ENCODE results near the gene TCEANC2.
"Not testable (repeated sequence)": the region's sequence is repeated elsewhere in the genome, so short reads cannot be mapped to it uniquely, and the experiment has no call there.

The TCEANC2 gene

GRCh38 chr1:54028306-54029251, 24.8 kb upstream of the TCEANC2 start:
- no peak for DNase-seq

DNA sequence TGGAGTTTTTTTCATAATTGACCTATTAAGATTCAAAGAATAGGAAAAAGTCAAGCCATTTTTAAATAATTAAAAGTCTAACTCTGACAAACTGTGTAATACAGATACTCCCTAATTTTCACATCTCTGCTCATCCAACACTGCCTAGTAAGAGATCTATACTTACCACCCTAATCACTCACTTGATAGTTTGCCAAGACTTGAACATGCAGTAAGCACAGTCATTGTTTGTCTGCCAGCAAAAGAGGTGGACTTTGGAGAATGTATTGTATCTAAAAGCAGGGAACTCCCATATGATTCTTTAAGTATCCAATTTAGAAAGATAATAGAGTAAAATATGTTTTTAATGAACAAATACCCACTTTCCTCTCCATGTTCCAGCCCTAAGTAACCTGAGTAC, 15.9 kb upstream of the TCEANC2 start:
- no peak for DNase-seq

DNA sequence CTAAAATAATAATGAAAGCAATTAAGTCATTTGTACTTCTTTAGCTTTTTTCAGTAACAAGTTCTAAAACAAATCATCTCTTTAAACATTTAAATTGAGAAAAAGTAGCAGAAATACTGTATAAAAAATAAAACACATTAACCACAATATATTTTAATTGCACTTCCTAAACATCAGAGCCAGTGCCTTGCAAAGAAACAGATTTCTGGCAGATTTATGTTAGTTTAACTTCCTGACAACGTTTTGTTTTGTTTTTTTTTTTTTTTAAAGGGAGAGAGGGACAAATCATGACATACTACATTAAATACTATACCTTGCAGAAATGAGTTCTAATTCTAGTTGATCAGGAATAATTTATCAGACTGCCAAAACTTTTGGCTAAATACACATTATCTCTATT, 11.6 kb upstream of the TCEANC2 start:
- DNase-seq = no peak

- no peak for DNase-seq
These were observed 7.9 kb upstream of the TCEANC2 start for GRCh38 chr1:54045496-54045895.

DNA sequence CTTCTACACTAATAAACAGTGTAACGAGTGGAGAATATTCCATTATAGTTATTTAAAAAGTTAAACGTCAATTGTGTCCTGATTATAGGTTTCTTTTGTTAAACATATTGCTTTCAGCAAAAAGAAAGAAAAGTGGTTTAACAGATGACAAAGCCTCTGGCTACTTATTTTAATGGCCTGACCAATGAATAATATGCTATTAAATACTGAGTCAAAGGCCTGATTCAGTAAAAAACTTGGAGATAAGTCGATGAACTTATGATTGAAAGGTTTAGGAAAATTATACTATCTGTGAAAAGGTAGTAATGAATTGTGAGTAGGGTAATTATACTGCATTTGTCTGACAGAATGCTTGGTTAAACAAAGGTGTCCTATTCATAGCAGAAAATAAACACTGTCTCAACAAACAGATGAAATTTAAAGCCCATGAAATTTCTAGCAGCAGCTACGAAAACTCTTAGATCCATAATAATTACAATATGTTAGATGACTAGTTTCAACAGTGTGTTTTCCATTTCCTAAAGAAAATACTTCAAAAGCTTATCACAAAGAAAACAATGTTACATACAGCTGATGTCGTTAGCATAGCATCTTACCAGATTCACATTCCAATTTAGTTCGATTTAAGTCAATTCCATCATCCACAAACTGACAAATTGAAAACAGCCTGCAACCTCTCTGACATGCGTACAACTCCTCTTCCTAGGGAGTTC, 6.6 kb upstream of the TCEANC2 start:
- DNase-seq = no peak

GRCh38 chr1:54047384-54048305, 5.8 kb upstream of the TCEANC2 start:
- no peak for DNase-seq

DNA sequence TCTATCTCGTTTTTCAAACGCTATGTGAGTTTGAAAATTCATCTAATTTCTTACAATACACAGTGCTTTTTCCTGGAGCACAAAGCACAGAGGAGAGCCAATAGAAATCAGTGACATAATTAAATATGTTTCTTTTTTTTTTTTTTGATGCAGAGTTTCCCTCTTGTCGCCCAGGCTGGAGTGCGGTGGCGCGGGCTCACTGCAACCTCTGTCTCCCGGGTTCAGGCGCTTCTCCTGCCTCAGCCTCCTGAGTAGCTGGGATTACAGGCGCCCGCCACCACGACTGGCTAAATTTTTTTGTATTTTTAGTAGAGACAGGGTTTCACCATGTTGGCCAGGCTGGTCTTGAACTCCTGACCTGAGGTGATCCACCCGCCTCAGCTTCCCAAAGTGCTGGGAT, 3.0 kb upstream of the TCEANC2 start:
- not testable (repeated sequence) for DNase-seq

DNA sequence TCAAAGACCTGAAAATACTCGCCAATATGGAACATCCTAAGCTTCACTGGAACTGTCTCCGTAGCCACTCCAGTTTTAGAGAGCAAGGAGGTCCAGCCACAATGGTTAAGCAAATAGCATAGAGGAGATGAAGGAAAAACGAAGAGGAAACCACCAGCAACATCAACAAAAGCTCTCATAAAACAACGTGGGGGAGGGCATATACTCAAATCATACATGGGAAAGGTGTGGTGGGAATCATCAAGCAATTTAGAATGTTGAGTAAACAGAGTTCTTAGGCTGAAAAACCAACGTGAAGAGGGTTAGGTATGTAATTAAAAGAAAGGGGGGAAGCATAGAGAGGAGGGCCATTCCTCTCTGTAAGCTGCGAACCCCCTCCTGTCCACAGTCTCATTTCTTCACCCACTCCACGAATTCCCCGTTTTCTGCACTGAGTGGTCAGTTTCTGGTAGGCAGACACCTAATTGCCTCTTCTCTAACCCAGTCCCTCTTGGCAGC, 1.4 kb upstream of the TCEANC2 start:
- no peak for DNase-seq

- no peak for DNase-seq
These were observed 926 bp upstream of the TCEANC2 start for GRCh38 chr1:54052431-54052933.

- DNase-seq = no peak
These were observed 483 bp downstream of the TCEANC2 start for GRCh38 chr1:54053745-54054437.

- no peak for DNase-seq
These were observed 986 bp downstream of the TCEANC2 start for GRCh38 chr1:54054438-54054749.

DNA sequence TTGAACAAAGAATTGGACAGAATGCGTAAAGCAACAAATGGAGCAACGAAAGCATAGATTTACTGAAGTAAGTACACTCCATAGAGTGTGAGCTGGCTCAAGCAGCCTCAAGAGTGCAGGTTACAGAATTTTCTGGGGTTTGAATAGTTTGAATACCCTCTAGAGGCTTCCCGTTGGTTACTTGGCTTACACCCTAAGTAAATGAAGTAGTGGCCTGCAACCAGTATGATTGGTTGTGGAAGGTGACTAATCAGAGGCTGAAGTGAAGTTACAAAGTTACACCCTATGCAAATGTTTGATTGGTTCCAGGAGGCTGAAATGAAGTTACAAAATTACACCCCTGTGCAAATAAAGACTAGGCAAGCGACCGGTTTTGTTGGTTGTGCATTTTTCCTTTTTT, 10.9 kb downstream of the TCEANC2 start:
- no peak for DNase-seq

GRCh38 chr1:54069791-54070170, 16.4 kb downstream of the TCEANC2 start:
- no peak for DNase-seq

GRCh38 chr1:54070171-54070837, 16.9 kb downstream of the TCEANC2 start:
- peak; percentile 21 for DNase-seq

GRCh38 chr1:54077359-54077758, 24.0 kb downstream of the TCEANC2 start:
- DNase-seq = no peak

DNA sequence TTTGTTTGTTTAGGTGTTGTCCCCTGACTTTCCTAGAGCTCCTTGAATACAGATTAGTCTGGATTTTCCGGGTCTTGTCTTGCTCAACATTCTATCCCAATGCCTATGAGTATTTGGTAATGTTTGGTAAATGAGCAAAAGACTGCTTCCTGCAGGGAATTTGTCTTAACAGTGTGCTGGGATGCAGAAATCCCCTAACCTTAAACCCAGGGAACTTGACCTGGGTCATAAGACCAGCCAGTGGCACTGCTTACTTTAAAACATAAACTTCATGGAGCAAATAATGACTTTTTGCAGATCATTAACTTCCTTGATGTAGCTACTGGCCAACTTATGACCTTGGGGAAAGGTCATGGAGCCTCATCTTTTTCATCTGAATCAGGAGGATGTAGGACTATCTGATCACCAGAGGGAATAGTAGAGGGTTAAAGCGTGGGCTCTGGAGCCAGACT, 27.2 kb downstream of the TCEANC2 start:
- DNase-seq = no peak

- peak; percentile 24 for DNase-seq
These were observed 28.2 kb downstream of the TCEANC2 start for GRCh38 chr1:54081306-54082270.

GRCh38 chr1:54084794-54085193, 31.4 kb downstream of the TCEANC2 start:
- DNase-seq = no peak

DNA sequence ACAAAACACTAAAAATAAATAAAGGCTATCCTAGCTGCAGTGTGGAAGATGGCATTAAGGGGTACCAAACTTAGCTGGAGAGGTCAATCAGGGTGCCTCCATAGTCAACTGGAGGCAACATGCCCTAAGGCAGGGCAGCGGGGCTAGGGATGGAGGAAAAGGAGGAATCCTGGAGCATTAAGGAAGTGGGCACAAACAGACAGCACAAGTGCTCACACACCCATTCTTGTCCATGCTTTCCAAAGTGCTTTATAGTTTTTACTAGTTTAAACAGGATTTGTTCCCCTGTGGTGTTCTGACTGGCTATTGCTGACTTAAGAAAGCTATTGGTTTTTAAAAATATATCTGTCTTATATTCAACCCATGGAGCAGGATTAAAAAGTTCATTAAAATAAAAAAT, 33.3 kb downstream of the TCEANC2 start:
- DNase-seq = no peak

DNA sequence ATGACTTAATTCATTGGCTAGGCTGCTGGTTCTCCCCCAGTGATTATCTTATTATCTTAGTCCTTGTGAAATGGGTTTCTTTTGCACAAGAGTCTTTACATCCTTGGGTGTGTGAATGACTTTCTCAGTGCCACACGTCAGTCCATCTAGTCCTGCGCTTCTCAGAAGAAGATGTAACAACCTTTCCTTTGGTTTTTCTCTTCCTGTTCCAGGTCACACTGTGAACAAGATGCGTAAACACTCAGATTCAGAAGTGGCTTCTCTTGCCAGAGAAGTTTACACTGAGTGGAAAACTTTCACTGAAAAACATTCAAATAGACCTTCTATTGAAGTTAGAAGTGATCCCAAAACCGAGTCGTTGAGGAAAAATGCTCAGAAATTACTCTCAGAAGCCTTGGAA, 35.0 kb downstream of the TCEANC2 start:
- no peak for DNase-seq
